ENCODE data around the gene ZNF555.
"Not testable (repeated sequence)": the region's sequence is repeated elsewhere in the genome, so short reads cannot be mapped to it uniquely, and the experiment has no call there.

The ZNF555 gene

GRCh38 chr19:2863816-2864215 lies 22.5 kb downstream of the ZNF555 start:
- no peak for DNase-seq (ENCODE audit: low read depth, low spot score)
- no peak overlapping the region for H3K27ac ChIP-seq

GRCh38 chr19:2865334-2866100 lies 24.2 kb downstream of the ZNF555 start:
- H3K27ac ChIP-seq: no peak overlapping the region
- no peak for DNase-seq (ENCODE audit: low read depth, low spot score)

- H3K27ac ChIP-seq: no peak overlapping the region
- DNase-seq (ENCODE audit: low read depth, low spot score): no peak
These were observed 25.3 kb downstream of the ZNF555 start for GRCh38 chr19:2866495-2867024.

- DNase-seq (ENCODE audit: low read depth, low spot score): no peak
- no peak within 1 kb of the TSS for H3K27ac ChIP-seq
These were observed 26.0 kb downstream of the ZNF555 start, which contains the start of gene ZNF556 for GRCh38 chr19:2867025-2867991. Gene ZNF556, plus strand, starts transcription at chr19:2867335. Its CDS starts 87 bp downstream, at chr19:2867422.

- DNase-seq (ENCODE audit: low read depth, low spot score): no peak
- no peak overlapping the region for H3K27ac ChIP-seq
These were observed 28.3 kb downstream of the ZNF555 start for GRCh38 chr19:2869618-2870017.

GRCh38 chr19:2872175-2872574 lies 30.9 kb downstream of the ZNF555 start:
- DNase-seq (ENCODE audit: low read depth, low spot score): not testable (repeated sequence)

GRCh38 chr19:2877398-2878331 lies 36.4 kb downstream of the ZNF555 start:
- no peak for DNase-seq (ENCODE audit: low read depth, low spot score)
- no peak overlapping the region for H3K27ac ChIP-seq

More at GRCh38 chr19:2872175-2872574, 30.9 kb downstream of the ZNF555 start:
- not testable (repeated sequence) for H3K27ac ChIP-seq

GRCh38 chr19:2883686-2884439 lies 42.6 kb downstream of the ZNF555 start:
- H3K27ac ChIP-seq: no peak overlapping the region
- DNase-seq (ENCODE audit: low read depth, low spot score): no peak

- no peak overlapping the region for H3K27ac ChIP-seq
- DNase-seq (ENCODE audit: low read depth, low spot score): no peak
These were observed 44.5 kb downstream of the ZNF555 start for GRCh38 chr19:2885736-2886135.

- DNase-seq (ENCODE audit: low read depth, low spot score): no peak
- H3K27ac ChIP-seq: no peak overlapping the region
These were observed 46.2 kb downstream of the ZNF555 start for GRCh38 chr19:2887391-2887914.

- no peak overlapping the region for H3K27ac ChIP-seq
- no peak for DNase-seq (ENCODE audit: low read depth, low spot score)
These were observed 47.5 kb downstream of the ZNF555 start for GRCh38 chr19:2888731-2889224.

GRCh38 chr19:2890531-2890930 lies 49.3 kb downstream of the ZNF555 start:
- not testable (repeated sequence) for DNase-seq (ENCODE audit: low read depth, low spot score); H3K27ac ChIP-seq

- no peak for DNase-seq (ENCODE audit: low read depth, low spot score)
- no peak overlapping the region for H3K27ac ChIP-seq
These were observed 55.4 kb downstream of the ZNF555 start for GRCh38 chr19:2896694-2897093.

GRCh38 chr19:2900296-2901252 lies 59.3 kb downstream of the ZNF555 start, which contains the start of gene ZNF57:
Gene ZNF57, plus strand, starts transcription at chr19:2900928. Its CDS starts 118 bp downstream, at chr19:2901046.
- peak within 1 kb of the TSS; percentile 44 for H3K27ac ChIP-seq
- peak; percentile 95 for DNase-seq (ENCODE audit: low read depth, low spot score)

GRCh38 chr19:2902590-2903218 lies 61.4 kb downstream of the ZNF555 start:
- peak overlapping the region; percentile 44 for H3K27ac ChIP-seq

GRCh38 chr19:2903326-2903725 lies 62.1 kb downstream of the ZNF555 start:
- DNase-seq (ENCODE audit: low read depth, low spot score); H3K27ac ChIP-seq: not testable (repeated sequence)

More at GRCh38 chr19:2902590-2903218, 61.4 kb downstream of the ZNF555 start:
- DNase-seq (ENCODE audit: low read depth, low spot score): no peak
